HepG2 (cell line): ENCODE results near the gene NPFFR1. TPM values are rescaled to one million over a fixed set of nuclear protein-coding genes. Genes with fewer than 3 reads are reported as not detected.

Experiments
- ATAC-seq: fragments of 200-7000 bp; cut with Tn5 transposase; 3 replicates; pipeline ENCODE4 v1.9.1; 2020; ENCODE audit warnings: mild to moderate bottlenecking, moderate library complexity
- BruUV-seq: library from RNA; stranded (reverse); fragments of 400-500 nt; replicated peaks from 2 replicates; lab custom pipeline; 2021; lab: Mats Ljungman, UMichigan
- CTCF ChIA-PET: fragments of 300-600 bp; formaldehyde crosslinking; extraction: SDS; loops from one replicate; lab custom pipeline; 2021; ENCODE audit warnings: low total read pairs, inconsistent platforms, low intra/inter-chr PET ratio; lab: Yijun Ruan, JAX
- POLR2A ChIA-PET: fragments of 350-600 bp; sonication (Branson Sonifier 250); formaldehyde crosslinking; loops from one replicate; lab custom pipeline; 2020; ENCODE audit warnings: antibody characterized with exemption, inconsistent platforms; lab: Yijun Ruan, JAX
- DNase-seq: peaks from one replicate; pipeline ENCODE4 v3.0.0-alpha.2; 2015; ENCODE audit warnings: low spot score
- FAIRE-seq: peaks from 3 replicates; lab custom pipeline; 2011; peaks lifted over from hg19 to GRCh38; lab: Jason Lieb, UNC
- H2AFZ ChIP-seq: one replicate; pipeline ENCODE4 v1.6.1; 2011; ENCODE audit warnings: low read length, inconsistent platforms
- H3K27ac ChIP-seq: fragments of 300-600 bp; 3 replicates; pipeline ENCODE4 v1.8.0; 2011; ENCODE audit warnings: mixed run types, mild to moderate bottlenecking, mixed read lengths, low read length, inconsistent platforms; ENCODE audit not compliant: insufficient read depth; ENCODE audit errors: extremely low read length
- H3K27me3 ChIP-seq, 2 experiments: fragments of 200-600 bp in 1 of 2; 2 replicates in 1 of 2; 3 replicates in 1 of 2; pipeline versions ENCODE4 v1.6.0 to v1.8.0; 2011; ENCODE audit warnings: low read length in 2 of 2, mild to moderate bottlenecking in 2 of 2, moderate library complexity in 2 of 2, inconsistent platforms in 1 of 2; ENCODE audit not compliant: insufficient read depth in 2 of 2, control insufficient read depth in 1 of 2
- H3K36me3 ChIP-seq, 2 experiments: fragments of 200-600 bp in 1 of 2; replicated peaks in 1 of 2; 2 replicates in 1 of 2; 3 replicates in 1 of 2; pipeline versions ENCODE4 v1.5.1 to v1.8.0; 2011; ENCODE audit warnings: low read length in 2 of 2, inconsistent platforms in 1 of 2; ENCODE audit not compliant: insufficient read depth in 2 of 2, control insufficient read depth in 1 of 2
- H3K4me1 ChIP-seq: 2 replicates; pipeline ENCODE4 v1.5.1; 2012; ENCODE audit warnings: low read length, inconsistent platforms; ENCODE audit not compliant: insufficient read depth
- H3K4me2 ChIP-seq: 2 replicates; pipeline ENCODE4 v1.6.0; 2011; ENCODE audit warnings: low read depth, low read length, inconsistent platforms
- H3K4me3 ChIP-seq, 3 experiments: fragments of 200-600 bp in 1 of 3; sonication (generic), shearing (Covaris generic) in 1 of 3; replicated peaks in 1 of 3; 2 replicates each; pipeline ENCODE4 v1.5.1; 2011 to 2016; ENCODE audit warnings: low read length in 3 of 3, inconsistent platforms in 2 of 3, low read depth in 2 of 3, mild to moderate bottlenecking in 2 of 3, control low read depth in 1 of 3, mixed read lengths in 1 of 3; ENCODE audit not compliant: insufficient read depth in 1 of 3
- H3K79me2 ChIP-seq: one replicate; pipeline ENCODE4 v1.6.1; 2011; ENCODE audit warnings: low read length, inconsistent platforms; ENCODE audit not compliant: insufficient read depth
- H3K9ac ChIP-seq: 2 replicates; pipeline ENCODE4 v1.6.0; 2011; ENCODE audit warnings: mild to moderate bottlenecking, low read depth, low read length, inconsistent platforms; ENCODE audit not compliant: insufficient read depth
- H3K9me3 ChIP-seq: 2 replicates; pipeline ENCODE4 v1.5.1; 2012; ENCODE audit warnings: mild to moderate bottlenecking, low read length
- H4K20me1 ChIP-seq: 2 replicates; pipeline ENCODE4 v1.6.0; 2011; ENCODE audit warnings: inconsistent platforms, mild to moderate bottlenecking, low read length, moderate library complexity; ENCODE audit not compliant: insufficient read depth
- CCDC6 ChIP-seq: sonication (generic); formaldehyde crosslinking; IDR thresholded peaks from 2 replicates; pipeline ENCODE4 v1.8.1; 2022; ENCODE audit warnings: mild to moderate bottlenecking, missing genetic modification reagents, moderate library complexity
- CENPBD1 ChIP-seq: sonication (generic); formaldehyde crosslinking; IDR thresholded peaks from 2 replicates; pipeline ENCODE4 v1.8.0; 2022; ENCODE audit warnings: missing genetic modification reagents, low read depth, mild to moderate bottlenecking, borderline replicate concordance
- CREB1 ChIP-seq, 2 experiments: fragments of 450-650 bp in 1 of 2; IDR thresholded peaks; 2 replicates each; pipeline ENCODE4 v1.6.1; 2016 to 2017; ENCODE audit warnings: control low read depth in 1 of 2, mild to moderate bottlenecking in 1 of 2, missing compliant biosample characterization in 1 of 2, missing genetic modification characterization in 1 of 2
- ETV5 ChIP-seq: IDR thresholded peaks from 2 replicates; pipeline ENCODE4 v1.6.1; 2018; ENCODE audit warnings: missing biosample characterization, missing genetic modification reagents, inconsistent platforms, borderline replicate concordance
- HMGA1 ChIP-seq: sonication (generic); formaldehyde crosslinking; conservative IDR thresholded peaks from 2 replicates; pipeline ENCODE4 v1.4.0; 2020; ENCODE audit warnings: missing genetic modification reagents
- HNRNPUL1 ChIP-seq: fragments of 200-400 bp; formaldehyde crosslinking; IDR thresholded peaks from 2 replicates; pipeline ENCODE4 v1.6.1; 2017; ENCODE audit warnings: low read depth, mild to moderate bottlenecking, low read length, moderate library complexity
- KDM1A ChIP-seq: IDR thresholded peaks from 2 replicates; pipeline ENCODE4 v1.6.1; 2016; ENCODE audit warnings: missing compliant biosample characterization
- MAFK ChIP-seq, 2 experiments: IDR thresholded peaks in 1 of 2; conservative IDR thresholded peaks in 1 of 2; 2 replicates each; pipeline ENCODE4 v1.6.1; 2011; ENCODE audit warnings: improper control_type of control experiment in 2 of 2, low read length in 2 of 2
- MYPOP ChIP-seq: sonication (generic); formaldehyde crosslinking; IDR thresholded peaks from 2 replicates; pipeline ENCODE4 v1.8.1; 2023; ENCODE audit warnings: mild to moderate bottlenecking, moderate library complexity, missing genetic modification reagents
- ZNF414 ChIP-seq: sonication (generic); formaldehyde crosslinking; IDR thresholded peaks from 2 replicates; pipeline ENCODE4 v1.5.0; 2020; ENCODE audit warnings: missing genetic modification reagents
- ZNF598 ChIP-seq: sonication (generic); formaldehyde crosslinking; IDR thresholded peaks from 2 replicates; pipeline ENCODE4 v1.5.1; 2020; ENCODE audit warnings: mild to moderate bottlenecking, missing genetic modification reagents, borderline replicate concordance
- WGBS: methylation state at CpG from one replicate; pipeline ENCODE4 v1.1.6; 2017; ENCODE audit warnings: low lambda C conversion rate; 5-methylcytosine and 5-hydroxymethylcytosine counted together
- in situ Hi-C: cut with HindIII; loops from 2 replicates; pipeline ENCODE4 v1.10.0; 2017; ENCODE audit warnings: low pct_unique_long_range_greater_than_20kb; ENCODE audit not compliant: extremely low pct_ligation_motif_present
- intact Hi-C: fragments of 100-400 bp; cut with micrococcal nuclease; formaldehyde crosslinking; loops from one replicate; pipeline ENCODE4 v1.10.0; 2022; ENCODE audit not compliant: unreplicated experiment
- polyA plus RNA-seq, 8 experiments: library from polyadenylated mRNA; depleted of rRNA in 3 of 8; stranded (reverse) in 7 of 8; unstranded in 1 of 8; fragments of >200 nt; fragmentation: Illumina TruSeq in 4 of 8; extraction: Trizol in 4 of 8; gene quantifications; 2 replicates each; pipeline versions ENCODE4 v1.2.1 to v1.2.3, GENCODE V29; 2011 to 2016; ENCODE audit warnings: low read depth in 4 of 8, missing spikeins in 1 of 8, mixed read lengths in 1 of 8; ENCODE audit not compliant: insufficient read depth in 1 of 8
- total RNA-seq, 5 experiments: library from RNA; depleted of rRNA; stranded (reverse); fragments of >200 nt; fragmentation: Illumina TruSeq; extraction: Trizol; gene quantifications; 2 replicates each; pipeline ENCODE4 v1.2.3, GENCODE V29; 2016; ENCODE audit warnings: low read depth in 1 of 5

NPFFR1 gene
- total and polyA plus RNA-seq, 2 of the 13 experiments (the other 11 are each of a cell fraction or from before 2014, with no cell fraction given), result under 0.01 TPM; not detected in 1

GRCh38 chr10:70328967-70329366, 45.2 kb upstream of the NPFFR1 start:
- CTCF ChIA-PET, result no interaction called here
- in situ Hi-C loops, result no loop called here

GRCh38 chr10:70328018-70328417, 44.2 kb upstream of the NPFFR1 start:
- POLR2A ChIA-PET, result no interaction called here
- no peak for DNase-seq
- Histone ChIP-seq H3K4me1 (peaks cover 53% of the 10 kb centered on the region), H3K79me2 (peaks cover 9% of the 10 kb centered on the region), H3K36me3 (no peaks in the 10 kb centered on the region), H4K20me1 (no peaks in the 10 kb centered on the region), H3K27ac (no peak overlapping the region), H3K4me3 (no peak overlapping the region), H2AFZ (no peak overlapping the region), H3K9ac (no peak overlapping the region), H3K4me2 (no peak overlapping the region), H3K9me3 (0 out of 2 replicates have a peak, but pooled peaks cover 3% of the 10 kb centered on the region), H3K27me3 (no peaks in the 10 kb centered on the region; a peak in 1 of 5 replicates)
- in situ Hi-C loops (no loop called here), intact Hi-C loops (no loop called here)
- 88% methylated on average over 4 of the region's 4 CpGs for WGBS
- CTCF ChIA-PET, result no interaction called here
- TF ChIP-seq HNRNPUL1 (no peak), MYPOP (CRISPR knock-in tag) (no peak), CCDC6 (no peak), HMGA1 (CRISPR knock-in tag) (no peak), ETV5 (CRISPR knock-in tag) (no peak), CENPBD1 (CRISPR knock-in tag) (no peak)
- no TSS peak for BruUV-seq
- ATAC-seq, result no peak
- no peak for FAIRE-seq

More at GRCh38 chr10:70328967-70329366, 45.2 kb upstream of the NPFFR1 start:
- WGBS, result 79% methylated on average over 4 of the region's 4 CpGs
- TF ChIP-seq ZNF598 (CRISPR knock-in tag) (no peak), MAFK (conservative IDR thresholded peaks at IDR 0.05 in 1 of 2, IDR thresholded peaks at IDR 0.05 in 1 of 2; ENCODE audit: low read length in 2 of 2) (no peak), CREB1 (IDR thresholded peaks at IDR 0.05) (no peak), CREB1 (CRISPR knock-in tag; IDR thresholded peaks at IDR 0.05) (no peak), MYPOP (CRISPR knock-in tag) (no peak), KDM1A (CRISPR knock-in tag) (no peak), ZNF414 (no peak)
- Histone ChIP-seq H2AFZ (no peak overlapping the region), H3K4me3 (no peak overlapping the region), H3K27ac (no peak overlapping the region), H3K9ac (no peak overlapping the region), H3K27me3 (no peaks in the 10 kb centered on the region), H3K4me1 (peaks cover 46% of the 10 kb centered on the region), H3K4me2 (no peak overlapping the region), H3K36me3 (no peaks in the 10 kb centered on the region), H3K9me3 (0 out of 2 replicates have a peak, but pooled peaks cover 10% of the 10 kb centered on the region), H4K20me1 (no peaks in the 10 kb centered on the region), H3K79me2 (no peaks in the 10 kb centered on the region)
- FAIRE-seq, result no peak
- no TSS peak for BruUV-seq
- POLR2A ChIA-PET, result no interaction called here
- no peak for DNase-seq
- intact Hi-C loops, result no loop called here
- no peak for ATAC-seq
